Heart left ventricle (tissue), 13 donors: ENCODE data around the gene ZNF213.
A peak's percentile ranks its signal among the peaks of the same experiment; 100 is the strongest.

Experiments
- POLR2A ChIP-seq, 2 donors: fragments of 450-650 bp; IDR thresholded peaks; one replicate each; pipeline ENCODE4 v1.6.1; 2017; ENCODE audit warnings: antibody characterized with exemption in 2 of 2, mild to moderate bottlenecking in 2 of 2, moderate library complexity in 2 of 2
- TF ChIP-seq, protein P1 (sequence below), 12 donors: fragments of 200-600 bp; sonication (generic) in 4 of 12; IDR thresholded peaks; one replicate each; pipeline versions ENCODE4 v1.5.0 to v1.8.0; 2018 to 2022; ENCODE audit warnings: antibody characterized with exemption in 12 of 12, mild to moderate bottlenecking in 5 of 12
- donor health status: ischemic (EF 13 %, LVEDD 7.1; RV severe dilation, severe dysfunction).
- donor health status: DM: no; HTN: yes; CAD: no.
- donor health status: DM: no; HTN: no; CAD: no.
- donor health status: ischemic (EF 25% LVEDD 6.9; RV normal size, moderate dysfunction).
- donor health status: ischemic (EF 25% LVEDD 5.7; RV mildly dilated, moderate dysfunction).
- donor health status: ischemic (EF 35%, LVEDD 5.7; RV mildly dilated, moderate dysfunction).
- donor health status: nonischemic (EF 11% LVEDD 7.7; RV severe dilation, severe dysfunction).
- donor health status: DM: yes; HTN: yes; CAD: no.
- donor health status: PGD.
- donor health status: ischemic (EF 29% LVEDD 5.4; RV normal size, mild dysfunction).
- donor health status: nonischemic (EF 23%, LVEDD 6.1; RV moderate dilation, normal function).

DNA sequence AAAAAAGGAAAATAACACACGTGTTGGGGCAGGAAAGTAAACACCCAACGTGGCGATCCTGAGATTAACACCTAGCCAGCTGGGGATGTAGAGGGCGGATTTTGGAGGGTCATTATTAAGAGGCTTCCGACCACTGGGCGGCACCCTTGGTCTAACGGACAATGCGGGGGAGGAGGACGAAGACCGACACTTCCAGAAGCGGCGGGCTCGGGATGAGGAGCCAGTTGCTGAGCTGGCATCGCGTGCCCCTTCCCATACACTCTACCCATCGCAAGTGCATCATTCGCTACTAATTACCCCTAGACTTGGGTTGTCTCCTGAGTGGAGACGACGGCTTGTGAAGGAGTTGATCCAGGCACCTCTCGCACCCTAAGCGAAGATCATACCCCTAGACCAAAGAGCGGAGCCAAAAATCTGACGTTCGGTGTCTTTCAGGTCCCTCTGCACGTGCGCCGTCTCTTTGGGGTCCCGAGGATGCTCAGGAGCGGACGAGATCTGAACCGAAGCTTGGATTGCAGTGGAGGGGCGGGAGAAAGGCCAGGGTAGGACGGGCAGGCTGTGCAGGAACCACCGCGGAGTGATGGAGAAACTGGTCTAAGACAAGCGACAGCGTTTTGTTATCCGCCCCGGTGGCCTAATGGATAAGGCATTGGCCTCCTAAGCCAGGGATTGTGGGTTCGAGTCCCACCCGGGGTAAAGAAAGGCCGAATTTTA is 17.6 kb downstream of the ZNF213 start:
- TF ChIP-seq, protein P1, sequence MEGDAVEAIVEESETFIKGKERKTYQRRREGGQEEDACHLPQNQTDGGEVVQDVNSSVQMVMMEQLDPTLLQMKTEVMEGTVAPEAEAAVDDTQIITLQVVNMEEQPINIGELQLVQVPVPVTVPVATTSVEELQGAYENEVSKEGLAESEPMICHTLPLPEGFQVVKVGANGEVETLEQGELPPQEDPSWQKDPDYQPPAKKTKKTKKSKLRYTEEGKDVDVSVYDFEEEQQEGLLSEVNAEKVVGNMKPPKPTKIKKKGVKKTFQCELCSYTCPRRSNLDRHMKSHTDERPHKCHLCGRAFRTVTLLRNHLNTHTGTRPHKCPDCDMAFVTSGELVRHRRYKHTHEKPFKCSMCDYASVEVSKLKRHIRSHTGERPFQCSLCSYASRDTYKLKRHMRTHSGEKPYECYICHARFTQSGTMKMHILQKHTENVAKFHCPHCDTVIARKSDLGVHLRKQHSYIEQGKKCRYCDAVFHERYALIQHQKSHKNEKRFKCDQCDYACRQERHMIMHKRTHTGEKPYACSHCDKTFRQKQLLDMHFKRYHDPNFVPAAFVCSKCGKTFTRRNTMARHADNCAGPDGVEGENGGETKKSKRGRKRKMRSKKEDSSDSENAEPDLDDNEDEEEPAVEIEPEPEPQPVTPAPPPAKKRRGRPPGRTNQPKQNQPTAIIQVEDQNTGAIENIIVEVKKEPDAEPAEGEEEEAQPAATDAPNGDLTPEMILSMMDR (IDR thresholded peaks at IDR 0.05), result peak in 11 of 12 donors; percentile 10 to 59 (median 39)
- TF ChIP-seq POLR2A (IDR thresholded peaks at IDR 0.05), result no peak
